Right hindlimb (tissue), 1 donor: ENCODE results near the gene MAPK7.
A peak's percentile ranks its signal among the peaks of the same experiment; 100 is the strongest.

Source experiments
- DNase-seq: peaks from one replicate; pipeline ENCODE4 v3.0.0-alpha.2; 2018

Gene MAPK7

DNA sequence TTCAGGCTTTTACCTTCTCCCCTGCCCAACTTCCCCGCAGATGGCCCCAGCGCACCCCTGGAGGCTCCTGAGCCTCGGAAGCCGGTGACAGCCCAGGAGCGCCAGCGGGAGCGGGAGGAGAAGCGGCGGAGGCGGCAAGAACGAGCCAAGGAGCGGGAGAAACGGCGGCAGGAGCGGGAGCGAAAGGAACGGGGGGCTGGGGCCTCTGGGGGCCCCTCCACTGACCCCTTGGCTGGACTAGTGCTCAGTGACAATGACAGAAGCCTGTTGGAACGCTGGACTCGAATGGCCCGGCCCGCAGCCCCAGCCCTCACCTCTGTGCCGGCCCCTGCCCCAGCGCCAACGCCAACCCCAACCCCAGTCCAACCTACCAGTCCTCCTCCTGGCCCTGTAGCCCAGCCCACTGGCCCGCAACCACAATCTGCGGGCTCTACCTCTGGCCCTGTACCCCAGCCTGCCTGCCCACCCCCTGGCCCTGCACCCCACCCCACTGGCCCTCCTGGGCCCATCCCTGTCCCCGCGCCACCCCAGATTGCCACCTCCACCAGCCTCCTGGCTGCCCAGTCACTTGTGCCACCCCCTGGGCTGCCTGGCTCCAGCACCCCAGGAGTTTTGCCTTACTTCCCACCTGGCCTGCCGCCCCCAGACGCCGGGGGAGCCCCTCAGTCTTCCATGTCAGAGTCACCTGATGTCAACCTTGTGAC, 3.6 kb downstream of the MAPK7 start:
- peak; percentile 24 for DNase-seq

- DNase-seq: peak; percentile 19
Observed at GRCh38 chr17:19382531-19383444, 4.5 kb downstream of the MAPK7 start.

DNA sequence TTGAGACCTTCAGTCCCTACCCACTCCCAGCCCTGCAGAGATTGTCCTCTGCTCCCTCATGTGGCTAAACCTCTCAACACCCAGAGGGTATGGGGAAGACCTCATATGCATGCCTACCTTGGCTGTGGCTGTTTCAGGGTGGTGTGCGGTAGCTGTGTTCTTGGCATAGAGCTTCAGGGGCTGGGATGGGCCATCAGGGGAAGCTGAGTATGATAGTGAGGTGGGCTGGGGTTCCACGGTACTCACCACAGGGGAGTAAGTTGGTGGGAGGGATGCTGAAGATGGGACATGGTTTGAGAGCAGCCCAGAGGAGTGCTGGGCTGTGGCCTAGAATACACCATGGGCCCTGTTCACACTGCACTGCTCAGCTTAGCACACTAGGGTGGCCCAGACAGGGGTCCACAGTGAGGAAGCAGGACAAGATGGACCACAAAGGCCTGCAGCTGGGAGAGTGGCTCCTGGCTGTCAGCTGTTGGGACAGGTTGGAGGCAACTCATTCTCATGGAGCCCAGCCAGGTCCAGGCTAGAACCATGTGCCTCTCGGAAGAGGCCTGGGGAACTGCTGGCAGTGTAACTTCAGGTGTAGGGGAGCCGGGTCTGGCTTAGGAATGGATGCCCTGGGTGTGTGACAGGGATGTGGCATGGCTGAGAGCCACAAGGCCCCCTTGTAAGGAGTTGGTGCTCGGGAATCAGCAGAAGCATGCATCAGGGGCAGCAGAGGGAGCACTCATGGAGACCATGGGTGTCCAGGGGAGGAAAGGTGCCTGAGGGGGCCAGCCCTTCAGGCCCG, 5.6 kb downstream of the MAPK7 start:
- peak; percentile 57 for DNase-seq

- peak; percentile 95 for DNase-seq
Observed at GRCh38 chr17:19384723-19385391, 6.6 kb downstream of the MAPK7 start.

GRCh38 chr17:19385521-19385983, 7.3 kb downstream of the MAPK7 start:
- DNase-seq: no peak

- DNase-seq: peak; percentile 66
Observed at GRCh38 chr17:19386051-19386929, 8.0 kb downstream of the MAPK7 start.

DNA sequence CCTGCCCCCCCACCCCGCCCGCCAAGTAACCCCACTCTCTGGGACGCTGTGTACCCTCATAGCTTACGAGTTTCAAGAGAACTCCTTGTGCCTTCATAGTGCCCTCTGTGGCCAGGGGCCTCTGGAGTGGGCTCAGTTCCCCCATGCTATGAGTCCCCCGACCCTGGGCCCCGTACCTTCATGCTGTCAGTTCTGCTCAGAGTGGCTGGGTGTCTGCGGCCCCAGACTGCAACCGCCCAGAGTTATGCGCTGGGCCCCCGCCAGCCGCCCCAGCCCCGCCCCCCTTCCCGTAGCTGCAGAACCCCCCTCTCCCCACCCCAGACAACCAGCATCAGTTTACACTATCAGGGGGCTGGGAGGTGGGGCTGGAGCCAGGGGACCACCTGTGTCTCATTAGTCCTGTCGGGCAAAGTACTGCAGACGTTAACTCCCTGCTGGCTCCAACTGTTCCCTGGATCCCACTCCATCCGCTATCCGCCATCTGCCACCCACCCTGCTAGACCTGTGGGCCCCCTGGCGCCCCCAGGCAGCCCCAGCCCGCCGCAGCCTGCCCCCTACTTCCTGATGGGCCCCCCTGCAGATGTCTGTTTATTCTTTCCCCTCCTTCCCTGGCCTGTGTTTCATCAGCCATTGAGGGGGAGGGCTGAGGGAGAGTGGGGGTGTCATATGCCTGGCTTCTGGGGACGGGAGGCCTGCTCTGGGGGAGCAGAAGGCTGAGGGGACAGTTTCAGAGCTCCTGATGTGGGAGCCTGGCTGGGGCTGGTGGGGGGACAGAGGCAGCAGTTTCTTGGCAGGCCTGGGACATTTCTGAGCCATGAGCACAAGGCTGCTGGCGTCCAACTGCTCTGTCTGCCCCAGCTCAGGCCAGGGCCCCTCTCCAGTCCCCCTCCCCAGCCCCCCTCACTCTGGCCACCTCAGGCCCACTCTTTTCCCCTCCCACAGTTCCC, 8.9 kb downstream of the MAPK7 start, which contains the start of gene MFAP4:
Gene MFAP4, minus strand, starts transcription at position 217 of the 947 bp plus-strand sequence. Its CDS starts 35 bp downstream, at position 182.
- peak; percentile 96 for DNase-seq

GRCh38 chr17:19387921-19388521, 9.7 kb downstream of the MAPK7 start:
- no peak for DNase-seq

DNA sequence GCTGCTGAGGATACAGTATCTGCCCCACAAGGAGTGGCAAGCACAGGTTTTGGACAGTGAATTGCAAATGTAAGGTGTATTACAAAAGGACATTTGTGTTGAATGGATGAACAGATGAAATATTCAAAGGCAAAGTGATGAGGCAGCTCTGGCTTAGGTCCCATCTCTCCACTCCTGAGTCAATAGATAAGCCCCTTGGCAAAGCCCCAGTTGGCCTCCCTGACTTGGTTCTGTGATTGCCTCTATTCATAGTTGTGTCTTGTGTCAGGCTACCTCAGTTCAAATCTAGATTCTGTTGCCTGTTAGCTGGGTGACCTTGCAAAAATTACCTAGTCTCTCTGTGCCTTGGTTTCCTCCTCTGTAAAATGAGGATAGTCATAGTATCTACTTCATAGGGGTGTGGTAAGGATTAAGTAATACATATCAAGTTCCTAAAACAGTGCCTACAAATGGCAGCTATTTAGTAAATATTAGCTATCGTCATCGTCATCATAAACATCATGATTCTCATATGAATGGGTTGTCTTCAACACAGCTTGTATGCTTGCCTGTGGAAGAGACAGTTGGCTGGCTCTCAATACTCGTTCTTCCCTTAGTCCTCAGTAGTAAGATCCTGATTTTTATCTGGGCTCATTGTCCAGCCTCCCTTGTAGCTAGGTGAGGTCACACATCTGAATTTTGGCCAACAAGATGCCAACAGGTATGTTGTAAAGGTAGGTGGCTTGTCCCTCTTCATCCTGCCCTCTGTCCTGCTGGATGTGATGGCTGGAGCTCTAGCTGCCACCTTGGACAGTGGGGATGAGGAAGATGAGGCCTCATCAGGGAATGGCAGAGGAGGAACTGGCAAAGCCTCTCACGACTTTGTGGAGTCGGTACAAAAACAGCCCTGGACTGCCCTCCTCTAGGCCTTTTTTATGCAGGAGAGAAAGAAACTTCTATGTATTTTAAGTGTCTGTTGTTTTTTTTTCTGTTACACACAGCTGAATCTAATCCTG, 10.8 kb downstream of the MAPK7 start:
- no peak for DNase-seq

GRCh38 chr17:19390951-19391350, 12.7 kb downstream of the MAPK7 start:
- peak; percentile 11 for DNase-seq

DNA sequence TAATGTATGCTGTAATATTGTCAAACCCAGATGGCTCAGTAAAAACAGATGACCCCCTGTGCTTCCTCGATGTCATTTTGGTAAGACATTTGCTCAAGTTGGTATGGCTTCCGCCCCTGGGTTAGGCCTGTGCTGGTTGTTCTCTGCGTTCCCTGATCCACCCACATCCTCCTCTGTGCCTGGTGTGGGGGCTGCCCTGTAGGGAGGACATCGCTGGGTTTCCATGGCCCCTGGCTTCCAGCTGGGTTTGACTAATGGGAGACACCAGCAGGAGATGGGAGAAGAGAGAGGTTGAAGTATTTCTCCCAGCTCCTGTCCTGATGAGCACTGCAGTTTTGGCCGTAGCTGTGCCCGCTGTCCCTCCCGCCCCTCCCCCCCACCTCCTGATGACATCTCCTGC, 13.1 kb downstream of the MAPK7 start:
- DNase-seq: no peak

GRCh38 chr17:19392303-19392702, 14.0 kb downstream of the MAPK7 start:
- no peak for DNase-seq

GRCh38 chr17:19397556-19398041, 19.3 kb downstream of the MAPK7 start:
- DNase-seq: no peak

DNA sequence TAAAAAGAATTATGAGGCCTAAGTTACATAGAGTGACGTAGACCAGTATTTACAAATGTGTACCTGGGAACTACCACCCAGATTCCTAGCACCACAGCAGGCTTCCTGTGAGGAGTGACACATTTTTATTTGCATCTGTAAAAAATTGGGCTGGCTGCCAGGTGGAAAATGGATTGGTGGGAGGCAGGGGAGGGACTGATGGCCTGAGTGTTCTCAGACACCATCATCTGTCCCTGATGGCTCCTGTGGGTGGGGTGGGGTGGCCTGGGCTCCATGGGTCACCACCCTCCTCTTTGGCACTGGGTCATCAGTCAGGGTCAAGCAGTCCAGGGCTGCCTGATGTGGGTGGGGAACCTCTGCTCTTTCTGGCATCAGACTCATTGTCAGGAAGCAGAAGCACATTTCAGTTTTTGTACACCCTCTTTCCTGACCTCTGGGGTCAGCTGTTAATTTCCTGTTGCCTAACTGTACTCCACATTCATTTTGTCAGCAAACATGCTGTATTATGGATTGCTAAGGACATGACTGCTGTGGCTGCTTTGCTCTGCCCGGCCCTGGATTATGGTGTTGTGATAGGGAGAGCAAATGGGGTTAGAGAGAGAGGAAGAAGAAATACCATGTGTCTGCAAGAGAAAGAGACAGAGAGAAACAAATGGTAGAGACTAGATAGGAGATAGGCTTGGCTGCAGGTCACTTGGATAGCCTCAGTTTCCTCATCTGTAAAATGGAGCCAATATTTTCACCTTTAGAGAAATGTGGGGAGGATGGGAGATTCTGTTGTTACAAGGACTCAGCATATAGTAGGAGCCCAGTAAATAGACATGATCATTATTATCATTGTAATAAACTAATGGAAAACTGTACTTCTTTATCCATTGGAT, 20.2 kb downstream of the MAPK7 start:
- no peak for DNase-seq

GRCh38 chr17:19399750-19400450, 21.6 kb downstream of the MAPK7 start:
- DNase-seq: peak; percentile 81

DNA sequence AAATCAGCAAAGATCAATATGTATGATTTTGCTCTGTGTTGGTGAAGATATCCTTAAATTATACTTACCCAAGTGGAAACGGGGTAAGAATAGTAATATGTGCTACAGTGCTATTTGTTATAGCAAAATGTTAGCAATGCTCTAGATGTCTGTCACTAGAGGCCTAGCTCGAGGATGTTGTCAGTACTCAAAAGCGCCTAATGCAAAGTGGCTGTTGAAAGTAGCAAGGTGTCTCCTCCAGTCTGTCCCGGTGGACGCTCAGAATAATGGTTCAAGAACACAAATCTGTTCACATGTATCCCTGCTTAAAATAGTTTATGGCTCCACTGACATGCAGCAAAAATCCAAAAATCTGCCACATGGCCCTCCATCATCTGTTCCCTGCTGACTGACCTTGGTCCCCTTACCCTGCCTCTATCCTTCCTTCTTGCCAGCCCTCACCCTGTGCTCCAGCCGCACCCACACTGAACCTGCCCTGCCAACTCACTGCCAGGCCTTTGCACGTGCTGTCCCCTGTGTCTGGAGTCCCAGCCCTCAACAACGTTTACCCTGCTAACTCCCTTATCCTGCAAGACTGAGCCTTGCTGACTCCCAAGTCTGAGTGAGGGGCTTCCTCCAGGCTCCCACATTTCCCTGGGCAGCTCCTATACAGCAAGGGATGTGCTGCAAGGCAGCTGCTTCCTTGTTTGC, 23.2 kb downstream of the MAPK7 start:
- no peak for DNase-seq
